ENCODE results near the gene MNS1. TPM values are rescaled to one million over a fixed set of nuclear protein-coding genes. Genes with fewer than 3 reads are reported as not detected.

The MNS1 gene
- total and polyA plus RNA-seq, 3 experiments from 2014 or later = 0.74 to 0.82 TPM; not detected in 1

DNA sequence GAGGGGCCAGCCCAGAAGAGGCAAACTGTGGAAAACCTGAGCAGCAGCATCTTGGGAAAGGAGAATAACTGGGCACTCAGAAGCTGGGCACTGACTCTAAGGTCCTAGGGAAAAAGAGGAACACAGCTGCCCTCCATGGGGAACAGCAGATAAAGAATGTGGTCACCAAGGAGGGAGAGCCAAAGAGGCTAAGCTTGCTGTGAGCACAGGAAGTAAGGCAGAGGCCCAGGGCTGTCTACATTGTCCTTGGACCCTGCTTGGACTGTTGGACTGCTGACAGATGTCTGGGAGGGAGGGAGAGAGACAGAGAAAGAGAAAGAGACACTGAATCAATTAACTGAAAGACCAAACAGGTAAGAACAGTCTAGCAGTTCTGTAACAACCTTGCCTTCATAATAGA, 4.5 kb upstream of the MNS1 start:
- peaks cover 4% of the 10 kb centered on the region for H3K27me3 ChIP-seq (ENCODE audit: insufficient read depth, low read length, poor library complexity, severe bottlenecking)
- Mint-ChIP-seq H3K27me3 (peaks cover 12 to 17% of the 10 kb centered on the region in 2 donors), H3K9me3 (no peaks in the 10 kb centered on the region), H3K4me3 (no peak overlapping the region), H3K27ac (no peak overlapping the region), H3K4me1 (peaks cover 15 to 28% (median 24%) of the 10 kb centered on the region in 3 donors), H3K36me3 (no peaks in the 10 kb centered on the region)
- ChIA-PET POLR2A (no interaction called here), CTCF (no interaction called here)
- no peaks in the 10 kb centered on the region for H3K36me3 ChIP-seq (ENCODE audit: insufficient read depth, low read length)
- peaks cover 6% of the 10 kb centered on the region for H3K4me1 ChIP-seq (ENCODE audit: insufficient read depth, low read length)
- DNase-seq = no peak
- no peaks in the 10 kb centered on the region for H3K9me3 ChIP-seq (ENCODE audit: low read length)
- H3K4me3 ChIP-seq (ENCODE audit: low read length) = no peak overlapping the region
- no peak overlapping the region for H3K27ac ChIP-seq (ENCODE audit: low read depth, low read length)

DNA sequence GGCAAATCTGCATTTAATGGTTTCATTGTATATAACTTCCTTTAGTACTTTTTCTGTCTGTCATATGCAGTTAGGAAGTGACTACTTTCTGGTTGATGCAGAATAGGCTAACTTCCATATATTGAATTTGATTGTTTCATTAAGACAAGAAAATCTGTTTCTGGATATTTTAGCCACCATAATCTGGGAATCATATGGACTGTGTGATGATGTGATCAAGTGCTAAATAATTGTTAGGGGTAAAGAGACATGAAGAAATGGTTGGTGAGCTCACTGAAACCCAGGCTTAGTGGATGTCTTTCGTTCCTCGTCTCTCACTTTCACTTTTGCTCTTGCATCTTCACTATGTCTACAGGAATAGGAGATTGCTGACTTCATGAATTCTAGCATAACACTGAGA, 3.5 kb upstream of the MNS1 start:
- peak overlapping the region in 6 of 8 donors; percentile 2 to 33 (median 22) for H3K27ac Mint-ChIP-seq

DNA sequence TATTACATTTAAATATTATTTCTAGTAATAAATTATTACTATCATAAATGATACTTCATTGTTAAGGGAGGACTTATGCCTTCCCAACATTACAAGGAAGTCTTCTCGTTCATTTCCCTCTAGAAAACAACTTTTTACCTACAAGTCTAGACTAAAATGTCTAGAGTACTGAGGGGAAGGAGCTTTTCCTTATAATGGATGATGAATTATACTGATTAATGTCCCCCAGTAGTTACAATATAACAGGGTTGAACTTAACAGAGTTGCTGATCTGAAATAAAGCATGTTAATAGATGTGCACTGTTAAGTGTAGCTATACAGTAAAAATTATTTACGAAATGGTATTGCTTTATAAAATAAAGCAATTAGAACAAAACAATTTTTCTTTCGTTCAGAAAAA, 2.7 kb upstream of the MNS1 start:
- no peak overlapping the region for H3K27ac ChIP-seq (ENCODE audit: low read depth, low read length)
- no peaks in the 10 kb centered on the region for H3K9me3 ChIP-seq (ENCODE audit: low read length)
- Mint-ChIP-seq H3K27ac (no peak overlapping the region), H3K27me3 (peaks cover 19 to 20% of the 10 kb centered on the region in 2 donors), H3K9me3 (no peaks in the 10 kb centered on the region), H3K36me3 (no peaks in the 10 kb centered on the region), H3K4me3 (peak overlapping the region in 1 of 7 donors; percentile 86), H3K4me1 (peaks cover 18 to 32% (median 28%) of the 10 kb centered on the region in 3 donors)
- H3K4me1 ChIP-seq (ENCODE audit: insufficient read depth, low read length) = peaks cover 8% of the 10 kb centered on the region
- H3K27me3 ChIP-seq (ENCODE audit: insufficient read depth, low read length, poor library complexity, severe bottlenecking) = peaks cover 8% of the 10 kb centered on the region
- DNase-seq = no peak
- ChIA-PET CTCF (no interaction called here), POLR2A (no interaction called here)
- H3K36me3 ChIP-seq (ENCODE audit: insufficient read depth, low read length) = no peaks in the 10 kb centered on the region
- H3K4me3 ChIP-seq (ENCODE audit: low read length) = no peak overlapping the region

More for the DNA sequence above, 3.5 kb upstream of the MNS1 start:
- Histone ChIP-seq H3K4me1 (ENCODE audit: insufficient read depth, low read length) (peaks cover 8% of the 10 kb centered on the region), H3K9me3 (ENCODE audit: low read length) (no peaks in the 10 kb centered on the region), H3K36me3 (ENCODE audit: insufficient read depth, low read length) (no peaks in the 10 kb centered on the region), H3K4me3 (ENCODE audit: low read length) (peak overlapping the region; percentile 49), H3K27me3 (ENCODE audit: insufficient read depth, low read length, poor library complexity, severe bottlenecking) (peaks cover 8% of the 10 kb centered on the region), H3K27ac (ENCODE audit: low read depth, low read length) (no peak overlapping the region)
- ChIA-PET POLR2A (no interaction called here), CTCF (no interaction called here)
- H3K9me3 Mint-ChIP-seq = no peaks in the 10 kb centered on the region
- H3K4me1 Mint-ChIP-seq = peaks cover 18 to 32% (median 28%) of the 10 kb centered on the region in 3 donors
- peak in 2 of 5 donors; percentile 2 to 11 for DNase-seq
- no peaks in the 10 kb centered on the region for H3K36me3 Mint-ChIP-seq
- peaks cover 19 to 20% of the 10 kb centered on the region in 2 donors for H3K27me3 Mint-ChIP-seq
- peak overlapping the region; percentile 67 to 88 (median 82) for H3K4me3 Mint-ChIP-seq

DNA sequence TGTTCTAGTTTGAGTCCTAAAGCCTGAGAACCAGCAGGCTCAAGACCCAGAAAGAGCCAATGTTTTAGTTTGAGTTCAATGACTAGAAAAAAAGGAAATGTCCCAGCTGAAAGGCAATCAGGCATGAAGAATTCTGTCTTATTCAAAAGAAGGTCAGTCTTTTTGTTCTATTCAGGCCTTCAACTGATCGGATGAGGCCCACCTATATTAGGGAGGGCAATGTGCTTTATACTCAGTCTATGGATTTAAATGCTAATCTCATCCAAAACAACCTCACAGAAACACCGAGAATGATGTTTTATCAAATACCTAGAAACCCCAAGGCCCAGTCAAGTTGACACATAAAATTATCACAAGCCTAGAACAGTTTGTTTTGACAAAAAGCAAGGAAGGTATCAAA, 4.0 kb downstream of the MNS1 start:
- CTCF ChIA-PET = no interaction called here
- H3K36me3 ChIP-seq (ENCODE audit: insufficient read depth, low read length) = no peaks in the 10 kb centered on the region
- peaks cover 8% of the 10 kb centered on the region for H3K27me3 ChIP-seq (ENCODE audit: insufficient read depth, low read length, poor library complexity, severe bottlenecking)
- Mint-ChIP-seq H3K27me3 (peaks cover 12 to 48% of the 10 kb centered on the region in 2 donors), H3K36me3 (no peaks in the 10 kb centered on the region), H3K9me3 (peaks cover 0 to 6% (median 0%) of the 10 kb centered on the region in 5 donors), H3K4me3 (no peak overlapping the region), H3K27ac (no peak overlapping the region), H3K4me1 (peaks cover 8 to 16% (median 15%) of the 10 kb centered on the region in 3 donors)
- H3K4me3 ChIP-seq (ENCODE audit: low read length) = no peak overlapping the region
- H3K4me1 ChIP-seq (ENCODE audit: insufficient read depth, low read length) = peaks cover 8% of the 10 kb centered on the region
- DNase-seq = no peak
- H3K9me3 ChIP-seq (ENCODE audit: low read length) = no peaks in the 10 kb centered on the region
- H3K27ac ChIP-seq (ENCODE audit: low read depth, low read length) = no peak overlapping the region
- POLR2A ChIA-PET = no interaction called here

DNA sequence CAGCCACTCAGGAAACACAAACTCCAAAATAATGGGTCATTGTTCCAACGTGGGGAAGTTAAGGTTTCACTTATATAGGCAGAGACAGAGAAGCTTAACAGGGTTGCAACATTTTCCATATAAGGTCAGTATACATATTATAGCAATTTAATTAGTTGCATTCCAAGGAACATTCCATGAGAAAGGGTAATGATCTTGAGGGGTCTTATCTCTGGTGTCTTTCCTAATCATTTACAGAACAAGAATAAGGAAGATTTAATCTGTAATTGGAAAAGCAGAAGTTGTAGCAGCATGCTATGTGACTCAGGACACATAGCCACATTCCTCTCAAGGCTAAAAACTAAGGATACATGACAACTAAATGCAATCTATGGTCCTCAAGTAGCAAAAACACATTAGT, 4.9 kb downstream of the MNS1 start:
- H3K36me3 Mint-ChIP-seq = no peaks in the 10 kb centered on the region
- H3K9me3 Mint-ChIP-seq = peaks cover 0 to 6% (median 0%) of the 10 kb centered on the region in 5 donors
- DNase-seq = no peak
- peaks cover 10 to 44% of the 10 kb centered on the region in 2 donors for H3K27me3 Mint-ChIP-seq
- Histone ChIP-seq H3K27ac (ENCODE audit: low read depth, low read length) (no peak overlapping the region), H3K36me3 (ENCODE audit: insufficient read depth, low read length) (no peaks in the 10 kb centered on the region), H3K4me1 (ENCODE audit: insufficient read depth, low read length) (peaks cover 5% of the 10 kb centered on the region), H3K9me3 (ENCODE audit: low read length) (no peaks in the 10 kb centered on the region), H3K4me3 (ENCODE audit: low read length) (no peak overlapping the region), H3K27me3 (ENCODE audit: insufficient read depth, low read length, poor library complexity, severe bottlenecking) (peaks cover 8% of the 10 kb centered on the region)
- CTCF ChIA-PET = no interaction called here
- H3K4me1 Mint-ChIP-seq = peaks cover 8 to 10% (median 9%) of the 10 kb centered on the region in 3 donors
- no peak overlapping the region for H3K27ac Mint-ChIP-seq
- POLR2A ChIA-PET = no interaction called here
- no peak overlapping the region for H3K4me3 Mint-ChIP-seq

DNA sequence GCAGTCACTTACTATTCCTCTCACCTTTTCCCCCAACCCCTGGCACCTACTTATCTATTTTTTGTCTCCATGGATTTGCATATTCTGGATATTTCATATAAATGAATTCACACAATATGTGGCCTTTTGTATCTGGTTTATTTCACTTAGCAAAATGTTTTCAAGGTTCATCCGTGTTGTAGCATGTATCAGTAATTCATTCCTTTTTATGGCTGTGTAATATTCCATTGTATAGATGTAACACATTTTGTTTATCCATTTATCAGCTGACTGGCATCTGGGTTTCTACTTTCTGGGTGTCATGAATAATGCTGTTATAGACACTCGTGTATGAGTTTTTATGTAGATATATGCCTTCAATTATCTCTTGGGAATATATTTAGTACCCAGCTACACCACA, 5.8 kb downstream of the MNS1 start:
- no peak for DNase-seq
- no peak overlapping the region for H3K4me3 Mint-ChIP-seq
- no peaks in the 10 kb centered on the region for H3K27me3 ChIP-seq (ENCODE audit: insufficient read depth, low read length, poor library complexity, severe bottlenecking)
- CTCF ChIA-PET = no interaction called here
- no peak overlapping the region for H3K27ac ChIP-seq (ENCODE audit: low read depth, low read length)
- peaks cover 0 to 6% (median 0%) of the 10 kb centered on the region in 5 donors for H3K9me3 Mint-ChIP-seq
- no peaks in the 10 kb centered on the region for H3K4me1 ChIP-seq (ENCODE audit: insufficient read depth, low read length)
- H3K36me3 Mint-ChIP-seq = no peaks in the 10 kb centered on the region
- peaks cover 4 to 35% of the 10 kb centered on the region in 2 donors for H3K27me3 Mint-ChIP-seq
- no peak overlapping the region for H3K4me3 ChIP-seq (ENCODE audit: low read length)
- POLR2A ChIA-PET = no interaction called here
- H3K4me1 Mint-ChIP-seq = peaks cover 0 to under 1% (median 0%) of the 10 kb centered on the region in 3 donors
- H3K27ac Mint-ChIP-seq = no peak overlapping the region
- no peaks in the 10 kb centered on the region for H3K9me3 ChIP-seq (ENCODE audit: low read length)
- no peaks in the 10 kb centered on the region for H3K36me3 ChIP-seq (ENCODE audit: insufficient read depth, low read length)

DNA sequence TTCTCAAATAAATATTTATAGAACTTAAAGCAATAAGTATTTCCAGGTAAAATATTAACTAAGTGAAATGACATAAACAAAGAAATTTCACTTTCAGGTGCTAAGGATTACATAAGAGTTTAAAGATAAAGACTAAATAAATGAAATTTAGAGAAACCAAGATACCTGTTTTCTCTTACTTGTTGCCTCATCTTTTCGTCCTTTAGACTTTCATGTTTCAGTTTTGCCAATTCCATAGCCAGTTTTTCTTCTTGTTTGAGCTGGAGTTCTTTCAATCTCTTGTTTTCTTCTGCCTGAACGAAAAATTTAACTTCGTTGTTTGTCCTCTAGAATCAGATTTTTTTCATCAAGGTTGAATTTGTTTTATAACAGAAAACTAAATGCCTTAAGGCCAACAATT, 8.7 kb downstream of the MNS1 start:
- DNase-seq = no peak
- Mint-ChIP-seq H3K9me3 (peaks cover 0 to 6% (median 0%) of the 10 kb centered on the region in 5 donors), H3K27me3 (peaks cover 2 to 35% of the 10 kb centered on the region in 2 donors), H3K36me3 (no peaks in the 10 kb centered on the region), H3K27ac (no peak overlapping the region), H3K4me3 (no peak overlapping the region), H3K4me1 (no peaks in the 10 kb centered on the region)
- Histone ChIP-seq H3K27ac (ENCODE audit: low read depth, low read length) (no peak overlapping the region), H3K9me3 (ENCODE audit: low read length) (no peaks in the 10 kb centered on the region), H3K4me1 (ENCODE audit: insufficient read depth, low read length) (no peaks in the 10 kb centered on the region), H3K36me3 (ENCODE audit: insufficient read depth, low read length) (no peaks in the 10 kb centered on the region), H3K27me3 (ENCODE audit: insufficient read depth, low read length, poor library complexity, severe bottlenecking) (no peaks in the 10 kb centered on the region), H3K4me3 (ENCODE audit: low read length) (no peak overlapping the region)
- ChIA-PET POLR2A (no interaction called here), CTCF (no interaction called here)

DNA sequence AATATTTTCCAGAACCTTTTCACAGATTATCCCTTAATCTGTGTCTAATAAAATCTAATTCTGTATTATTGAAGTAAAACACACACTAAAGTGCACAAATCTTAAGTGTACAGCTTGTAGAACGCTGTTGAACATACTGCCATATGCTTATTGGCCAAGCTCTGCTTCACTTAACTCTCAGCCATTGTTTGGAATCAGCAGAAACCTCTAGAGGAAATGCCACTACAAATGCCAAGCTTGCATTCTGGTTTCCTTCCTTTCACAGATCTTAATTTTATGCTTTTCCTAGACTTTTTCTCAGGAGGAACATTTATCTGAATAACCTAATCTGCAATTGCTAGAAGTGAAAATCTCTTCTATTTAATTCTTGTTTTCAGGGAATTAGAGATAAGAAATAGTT, 10.1 kb downstream of the MNS1 start:
- Mint-ChIP-seq H3K36me3 (no peaks in the 10 kb centered on the region), H3K27ac (no peak overlapping the region), H3K9me3 (peaks cover 0 to 6% (median 0%) of the 10 kb centered on the region in 5 donors), H3K4me3 (no peak overlapping the region), H3K4me1 (no peaks in the 10 kb centered on the region), H3K27me3 (peaks cover 4 to 31% of the 10 kb centered on the region in 2 donors)
- ChIA-PET POLR2A (no interaction called here), CTCF (no interaction called here)
- Histone ChIP-seq H3K4me3 (ENCODE audit: low read length) (no peak overlapping the region), H3K27me3 (ENCODE audit: insufficient read depth, low read length, poor library complexity, severe bottlenecking) (no peaks in the 10 kb centered on the region), H3K27ac (ENCODE audit: low read depth, low read length) (no peak overlapping the region), H3K4me1 (ENCODE audit: insufficient read depth, low read length) (no peaks in the 10 kb centered on the region), H3K36me3 (ENCODE audit: insufficient read depth, low read length) (no peaks in the 10 kb centered on the region), H3K9me3 (ENCODE audit: low read length) (no peaks in the 10 kb centered on the region)
- DNase-seq = no peak

DNA sequence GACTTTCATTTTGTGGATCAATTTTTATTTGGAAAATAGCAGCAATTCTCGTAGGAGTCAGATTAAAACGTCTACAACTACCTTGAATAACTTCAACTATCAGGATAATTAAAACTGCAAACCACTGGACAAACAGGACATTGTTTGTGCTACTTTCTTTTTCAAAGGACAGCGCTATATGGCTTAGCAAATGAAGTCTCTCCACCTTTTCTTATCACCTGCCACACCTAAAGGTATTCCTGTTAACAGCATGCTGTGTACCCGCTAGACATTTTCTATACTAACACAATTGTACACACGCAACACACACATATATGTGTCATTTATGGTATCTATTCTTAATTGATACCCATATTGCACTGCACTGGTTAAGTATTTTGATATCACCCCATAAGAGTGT, 19.2 kb downstream of the MNS1 start:
- no peak for DNase-seq
- Histone ChIP-seq H3K27ac (ENCODE audit: low read depth, low read length) (no peak overlapping the region), H3K4me3 (ENCODE audit: low read length) (no peak overlapping the region), H3K36me3 (ENCODE audit: insufficient read depth, low read length) (no peaks in the 10 kb centered on the region), H3K9me3 (ENCODE audit: low read length) (no peaks in the 10 kb centered on the region), H3K4me1 (ENCODE audit: insufficient read depth, low read length) (no peaks in the 10 kb centered on the region), H3K27me3 (ENCODE audit: insufficient read depth, low read length, poor library complexity, severe bottlenecking) (no peaks in the 10 kb centered on the region)
- Mint-ChIP-seq H3K27me3 (peaks cover 0 to 5% of the 10 kb centered on the region in 2 donors), H3K4me3 (no peak overlapping the region), H3K36me3 (no peaks in the 10 kb centered on the region), H3K27ac (no peak overlapping the region), H3K4me1 (no peaks in the 10 kb centered on the region), H3K9me3 (no peaks in the 10 kb centered on the region)
- CTCF ChIA-PET = no interaction called here
- POLR2A ChIA-PET = no interaction called here
